Measurements from ENCODE around the gene FBN3.
"Not testable (repeated sequence)": the region's sequence is repeated elsewhere in the genome, so short reads cannot be mapped to it uniquely, and the experiment has no call there.

FBN3 gene

GRCh38 chr19:8149261-8150094 lies at the start of gene FBN3:
FBN3 (minus strand) TSS chr19:8149592; CDS start chr19:8147480, 2,112 bp downstream.
- no peak for DNase-seq

- no peak for DNase-seq
These were observed 47.0 kb upstream of the FBN3 start for GRCh38 chr19:8196271-8196927.

DNA sequence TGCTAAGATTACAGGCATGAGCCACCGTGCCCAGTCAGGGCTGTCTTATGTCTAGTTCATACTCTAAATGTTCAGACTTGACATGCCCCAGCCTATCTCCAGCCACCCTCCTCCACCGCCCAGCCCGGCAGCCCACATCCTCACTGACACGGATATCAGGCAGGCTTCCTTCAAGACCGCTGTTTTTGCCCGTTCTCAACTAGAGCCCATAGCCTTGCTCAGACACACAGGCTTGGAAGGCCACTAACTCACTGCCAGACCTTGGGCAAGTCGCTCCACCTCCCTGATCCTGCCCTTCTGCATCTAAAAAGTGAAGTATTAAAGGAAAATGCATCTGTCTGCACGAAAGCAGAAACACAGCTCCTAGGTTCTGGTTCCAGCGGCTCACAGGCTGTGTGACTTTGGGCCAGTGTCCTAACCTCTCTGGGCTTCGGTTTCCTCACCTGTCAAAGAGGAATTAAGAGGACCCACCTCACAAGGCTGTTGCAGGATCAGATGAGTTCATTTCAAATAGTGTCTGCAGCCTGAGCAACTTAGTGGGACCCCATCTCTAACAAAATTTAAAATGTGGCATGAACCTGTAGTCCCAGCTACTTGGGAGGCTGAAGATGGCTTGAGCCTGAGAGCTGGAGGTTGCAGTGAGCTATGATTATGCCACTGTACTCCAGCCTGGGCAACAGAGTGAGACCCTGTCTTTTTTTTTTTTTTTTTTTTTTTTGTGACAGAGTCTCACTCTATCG lies 45.3 kb upstream of the FBN3 start:
- DNase-seq: no peak

GRCh38 chr19:8192221-8192820 lies 42.9 kb upstream of the FBN3 start:
- no peak for DNase-seq

GRCh38 chr19:8185343-8186068 lies 36.1 kb upstream of the FBN3 start:
- no peak for DNase-seq

DNA sequence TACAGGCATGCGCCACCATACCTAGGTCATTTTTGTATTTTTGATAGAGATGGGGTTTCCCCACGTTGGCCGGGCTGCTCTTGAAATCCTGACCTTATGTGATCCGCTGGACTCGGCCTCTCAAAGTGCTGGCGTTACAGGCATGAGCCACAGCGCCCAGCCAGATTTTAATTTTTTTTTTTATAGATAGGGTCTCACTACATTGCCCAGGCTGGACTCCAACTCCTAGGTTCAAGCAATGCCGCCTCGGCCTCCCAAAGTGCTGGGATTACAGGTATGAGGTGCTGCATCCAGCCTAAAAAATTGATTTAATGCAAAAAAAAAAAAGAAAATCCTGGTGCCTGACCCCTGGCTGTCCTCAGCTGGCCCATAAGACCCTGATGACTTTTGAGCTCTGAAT lies 34.9 kb upstream of the FBN3 start:
- DNase-seq: no peak

DNA sequence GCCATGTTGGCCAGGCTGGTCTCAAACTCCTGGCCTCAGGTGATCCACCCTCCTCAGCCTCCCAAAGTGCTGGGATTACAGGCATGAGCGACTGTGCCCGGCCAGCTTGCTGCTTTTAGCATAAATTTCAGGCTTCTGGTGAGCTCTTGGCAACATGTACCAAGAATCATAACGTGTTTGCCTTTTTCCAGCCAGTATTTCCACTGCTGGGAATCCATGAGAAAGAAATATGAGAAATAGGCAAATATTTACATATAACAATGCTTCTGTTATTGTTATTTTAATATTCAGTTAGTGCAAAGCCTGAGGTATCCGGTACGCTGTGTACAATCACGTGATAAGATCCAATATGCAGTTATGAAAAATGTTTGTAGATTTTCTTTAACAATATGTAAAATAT lies 30.6 kb upstream of the FBN3 start:
- DNase-seq: no peak

- no peak for DNase-seq
These were observed 25.3 kb upstream of the FBN3 start for GRCh38 chr19:8174706-8175105.

GRCh38 chr19:8168537-8168936 lies 19.1 kb upstream of the FBN3 start:
- DNase-seq: no peak

DNA sequence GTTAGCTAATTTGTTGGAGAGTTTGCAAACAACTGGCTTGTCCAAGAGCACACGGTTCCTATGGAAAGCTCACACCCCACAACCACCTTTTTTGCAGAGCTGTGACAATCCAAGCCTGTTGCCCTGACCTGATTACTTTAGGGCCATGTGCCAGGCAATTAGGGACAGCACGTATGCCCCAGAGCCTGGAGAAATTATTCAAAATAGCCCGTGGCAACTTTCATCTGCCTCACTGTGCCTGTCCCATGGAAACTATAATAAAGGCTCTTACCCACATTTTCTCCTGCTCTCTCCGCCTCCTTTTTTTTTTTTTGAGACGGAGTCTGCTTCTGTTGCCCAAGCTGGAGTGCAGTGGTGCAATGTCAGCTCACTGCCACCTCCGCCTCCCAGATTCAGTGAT lies 18.6 kb upstream of the FBN3 start:
- no peak for DNase-seq

- DNase-seq: no peak
These were observed 14.4 kb upstream of the FBN3 start for GRCh38 chr19:8163759-8164158.

DNA sequence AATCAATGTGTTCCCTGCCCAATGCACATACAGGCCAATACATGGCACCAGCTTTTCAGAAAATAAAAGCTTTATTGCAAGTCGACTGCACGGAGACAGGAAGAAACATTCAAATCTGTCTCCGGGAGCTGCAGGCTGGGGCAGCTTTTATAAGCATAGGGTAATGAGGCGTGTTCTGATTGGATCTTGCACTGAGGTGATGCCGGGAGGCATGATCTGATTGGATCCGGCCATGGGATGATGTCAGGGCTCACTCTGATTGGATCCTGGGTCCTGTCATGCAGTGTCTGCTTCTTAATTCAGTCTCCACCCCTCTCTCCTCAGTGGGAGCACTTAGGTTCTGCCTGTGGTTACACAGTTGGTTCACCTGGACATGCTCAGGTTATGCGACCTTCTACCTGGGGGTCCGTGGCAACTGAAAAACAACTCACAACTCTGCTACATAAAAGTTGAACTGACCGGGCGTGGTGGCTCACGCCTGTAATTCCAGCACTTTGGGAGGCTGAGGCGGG lies 11.8 kb upstream of the FBN3 start:
- DNase-seq: peak in 1 of 2 donors; percentile 5

- DNase-seq: not testable (repeated sequence)
These were observed 9.9 kb upstream of the FBN3 start for GRCh38 chr19:8159322-8159721.

DNA sequence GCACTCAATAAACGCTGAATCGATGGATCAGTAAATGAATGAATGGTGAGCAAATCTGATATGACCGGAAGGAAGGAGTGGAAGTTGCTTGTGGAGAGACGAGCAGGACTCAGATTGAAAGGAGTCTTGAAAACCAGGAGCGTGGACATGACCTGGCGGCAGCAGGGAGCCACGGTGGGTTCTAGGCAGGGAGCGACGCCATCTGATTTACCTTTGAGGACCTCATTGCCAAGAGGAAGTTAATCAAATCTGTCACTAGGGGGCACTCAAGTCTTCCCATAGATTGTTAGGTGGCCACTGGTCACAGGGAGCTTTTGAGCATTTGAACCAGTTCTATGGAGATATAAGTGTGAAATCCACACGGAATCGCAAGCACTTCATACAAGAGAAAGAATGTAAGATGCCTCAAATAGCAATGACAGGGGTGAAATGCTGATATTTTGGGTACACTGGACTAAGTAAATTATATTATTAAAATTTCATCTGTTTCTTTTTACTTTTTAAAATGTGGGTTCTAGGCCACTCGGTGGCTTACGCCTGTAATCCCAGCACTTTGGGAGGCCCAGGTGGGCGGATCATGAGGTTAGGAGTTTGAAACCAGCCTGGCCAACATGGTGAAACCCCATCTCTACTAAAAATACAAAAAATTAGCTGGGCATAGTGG lies 9.2 kb upstream of the FBN3 start:
- DNase-seq: peak; percentile 35 to 88

GRCh38 chr19:8155318-8155717 lies 5.9 kb upstream of the FBN3 start:
- no peak for DNase-seq

DNA sequence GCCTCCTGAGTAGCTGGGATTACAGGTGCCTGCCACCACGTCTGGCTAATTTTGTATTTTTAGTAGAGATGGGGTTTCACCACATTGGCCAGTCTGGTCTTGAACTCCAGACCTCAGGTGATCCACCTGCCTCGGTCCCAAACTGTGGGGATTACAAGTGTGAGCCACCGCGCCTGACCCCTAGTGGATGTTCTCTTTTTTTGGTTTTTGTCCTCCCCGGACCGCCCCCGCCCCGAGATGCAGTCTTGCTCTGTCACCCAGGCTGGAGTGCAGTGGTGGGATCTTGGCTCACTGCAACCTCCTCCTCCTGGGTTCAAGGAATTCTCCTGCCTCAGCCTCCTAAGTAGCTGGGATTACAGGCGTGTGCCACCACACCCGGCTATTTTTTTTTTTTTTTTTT lies 4.6 kb upstream of the FBN3 start:
- not testable (repeated sequence) for DNase-seq

DNA sequence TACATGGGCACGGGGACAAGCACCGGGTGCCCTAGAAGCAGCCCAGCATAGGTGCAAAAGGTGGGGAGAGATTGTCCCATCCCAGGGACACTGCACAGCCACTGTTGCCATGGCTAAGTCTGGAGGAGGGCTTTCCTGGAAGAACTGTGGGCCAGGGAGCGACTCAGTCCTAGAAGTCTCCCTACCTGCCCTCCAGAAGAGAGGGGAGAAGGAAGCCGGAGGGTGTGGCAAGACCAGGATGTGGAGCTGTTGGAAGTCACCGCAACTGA lies 2.3 kb upstream of the FBN3 start:
- DNase-seq: no peak

- DNase-seq: no peak
These were observed 1.8 kb upstream of the FBN3 start for GRCh38 chr19:8150998-8151766.

DNA sequence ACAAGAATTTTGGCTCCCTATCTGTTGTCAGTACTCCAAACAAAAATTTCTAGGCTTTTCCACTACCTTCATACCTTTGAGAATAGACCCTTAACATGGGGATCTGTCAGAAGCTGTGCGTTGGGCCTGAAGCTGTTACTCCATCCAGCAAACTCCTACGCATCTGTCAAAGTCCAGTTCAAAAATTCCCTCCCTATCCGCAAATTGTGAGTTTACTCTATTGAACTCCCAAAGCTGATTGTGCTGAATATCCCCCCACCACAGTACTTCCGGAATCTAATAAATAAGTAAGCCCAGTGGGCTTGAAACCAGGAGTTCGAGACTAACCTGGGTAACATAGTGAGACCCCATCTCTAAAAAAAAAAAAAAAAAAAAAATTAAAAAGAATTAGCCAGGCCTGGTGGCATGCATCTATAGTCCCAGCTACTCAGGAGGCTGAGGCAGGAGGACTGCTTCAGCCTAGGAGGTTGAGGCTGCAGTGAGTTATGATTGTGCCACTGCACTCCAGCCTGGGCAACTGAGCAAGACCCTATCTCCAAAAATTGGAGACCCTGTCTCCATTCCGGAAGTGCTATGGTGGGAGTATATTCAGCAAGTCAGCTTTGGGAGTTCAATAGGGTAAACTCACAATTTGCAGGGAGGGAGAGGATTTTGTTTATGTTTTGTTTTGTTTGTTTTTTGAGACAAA lies 930 bp upstream of the FBN3 start:
- DNase-seq: no peak

GRCh38 chr19:8148410-8149260 lies 757 bp downstream of the FBN3 start:
- DNase-seq: no peak

Measured in hippocampal formation (tissue), 2 donors.